Gastrocnemius medialis (tissue), 4 donors: Measurements from ENCODE around the gene BCAT1. TPM values are rescaled to one million over a fixed set of nuclear protein-coding genes. Genes with fewer than 3 reads are reported as not detected.

ENCODE experiments used
- ATAC-seq, 2 donors: fragments of 150-250 bp; one replicate each; pipeline ENCODE4 v1.9.1; 2016
- DNase-seq, 2 donors: peaks; one replicate each; pipeline ENCODE4 v3.0.0-alpha.2; 2019
- H3K27ac ChIP-seq, 4 donors: fragments of 200-600 bp; sonication (generic); 1 replicate in 1 of 4; 2 replicates in 3 of 4; pipeline ENCODE4 v1.5.1; 2016 to 2018; ENCODE audit warnings: mild to moderate bottlenecking in 2 of 4, moderate library complexity in 1 of 4
- H3K27me3 ChIP-seq, 3 donors: fragments of 200-600 bp; sonication (generic) in 2 of 3; 1 replicate in 1 of 3; 2 replicates in 2 of 3; pipeline versions ENCODE4 v1.5.1 to v1.6.0; 2016 to 2019; ENCODE audit warnings: mild to moderate bottlenecking in 1 of 3, moderate library complexity in 1 of 3
- H3K36me3 ChIP-seq, 2 donors: fragments of 200-600 bp; sonication (generic) in 1 of 2; one replicate each; pipeline ENCODE4 v1.5.1; 2017 to 2018
- H3K4me1 ChIP-seq, 2 donors: fragments of 200-600 bp; sonication (generic) in 1 of 2; one replicate each; pipeline ENCODE4 v1.5.1; 2016 to 2017; ENCODE audit warnings: mild to moderate bottlenecking in 2 of 2
- H3K4me3 ChIP-seq, 4 donors: fragments of 200-600 bp; sonication (generic) in 3 of 4; 1 replicate in 1 of 4; 2 replicates in 3 of 4; pipeline ENCODE4 v1.5.1; 2016 to 2019; ENCODE audit warnings: mild to moderate bottlenecking in 2 of 4
- H3K9me3 ChIP-seq, 3 donors: fragments of 200-600 bp; sonication (generic) in 2 of 3; 1 replicate in 1 of 3; 2 replicates in 2 of 3; pipeline ENCODE4 v1.5.1; 2016 to 2019
- POLR2A ChIP-seq, 2 donors: fragments of 450-650 bp; IDR thresholded peaks; one replicate each; pipeline ENCODE4 v1.6.1; 2017; ENCODE audit warnings: antibody characterized with exemption in 2 of 2, mild to moderate bottlenecking in 2 of 2, moderate library complexity in 2 of 2
- in situ Hi-C, 4 donors: fragments of 200-750 bp; cut with MboI; loops; one replicate each; pipeline versions ENCODE4 v1.15.0 to v1.8.0; 2017; ENCODE audit warnings: low sequenced_read_pairs in 4 of 4
- intact Hi-C: fragments of 100-400 bp; cut with DNase I; formaldehyde crosslinking; loops from one replicate; pipeline ENCODE4 v1.15.1; 2023; ENCODE audit warnings: low total_unique reads
- total RNA-seq, 4 donors: library from RNA; depleted of rRNA; stranded (reverse); fragments of >200 nt; gene quantifications; one replicate each; pipeline versions ENCODE4 v1.1.0 to v1.2.3, GENCODE V29; 2016
- TF ChIP-seq, protein P1 (sequence below), 5 experiments: fragments of 450-650 bp in 3 of 5; fragments of 200-600 bp in 2 of 5; sonication (generic) in 2 of 5; IDR thresholded peaks in 4 of 5; conservative IDR thresholded peaks in 1 of 5; 1 replicate in 4 of 5; 2 replicates in 1 of 5; pipeline ENCODE4 v1.5.1; 2016 to 2019; ENCODE audit warnings: antibody characterized with exemption in 5 of 5, mild to moderate bottlenecking in 3 of 5, moderate library complexity in 3 of 5

The BCAT1 gene
- total RNA-seq, 4 donors from 2014 or later: 1.6 to 7.5 (median 3.9) TPM

DNA sequence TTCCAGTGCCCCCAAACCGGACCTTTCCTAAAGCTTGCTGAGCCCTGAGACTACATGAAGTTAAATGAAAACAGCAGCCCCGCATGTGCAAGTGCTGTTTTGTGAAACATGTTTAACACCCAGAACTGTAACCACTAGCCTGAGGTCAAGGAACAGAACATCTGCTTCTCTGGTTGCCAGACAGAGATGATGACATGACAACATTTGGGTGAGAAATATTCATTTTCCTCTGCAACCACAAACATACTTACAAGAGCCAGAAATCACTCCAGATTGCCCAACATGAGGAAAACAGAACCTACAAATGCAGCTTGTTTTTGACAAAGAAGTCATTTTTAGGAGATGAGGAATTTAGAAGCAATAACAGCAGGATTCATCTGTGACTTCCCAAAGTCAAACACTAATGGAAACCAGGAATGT, 110.4 kb downstream of the BCAT1 start:
- in situ Hi-C loops: no loop called here
- DNase-seq: peak; percentile 35 to 39

DNA sequence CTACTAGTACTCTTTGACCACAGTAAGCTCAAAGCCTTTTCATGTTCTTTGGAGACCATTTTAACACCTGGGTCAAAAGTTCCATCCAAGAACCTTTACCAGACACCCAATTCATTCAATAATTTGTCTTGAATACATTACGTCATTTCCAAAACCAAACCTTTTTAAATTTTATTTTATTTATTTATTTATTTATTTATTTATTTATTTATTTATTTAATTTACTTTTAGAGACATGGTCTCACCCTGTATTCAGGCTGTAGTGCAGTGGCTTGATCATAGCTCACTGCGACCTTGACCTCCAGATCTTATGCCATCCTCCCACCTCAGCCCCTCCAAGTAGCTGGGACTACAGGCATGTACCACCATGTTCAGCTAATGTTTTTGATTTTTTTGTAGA, 113.5 kb downstream of the BCAT1 start:
- H3K27ac ChIP-seq: no peak overlapping the region
- no peak for TF ChIP-seq POLR2A (IDR thresholded peaks at IDR 0.05)
- TF ChIP-seq, protein P1, sequence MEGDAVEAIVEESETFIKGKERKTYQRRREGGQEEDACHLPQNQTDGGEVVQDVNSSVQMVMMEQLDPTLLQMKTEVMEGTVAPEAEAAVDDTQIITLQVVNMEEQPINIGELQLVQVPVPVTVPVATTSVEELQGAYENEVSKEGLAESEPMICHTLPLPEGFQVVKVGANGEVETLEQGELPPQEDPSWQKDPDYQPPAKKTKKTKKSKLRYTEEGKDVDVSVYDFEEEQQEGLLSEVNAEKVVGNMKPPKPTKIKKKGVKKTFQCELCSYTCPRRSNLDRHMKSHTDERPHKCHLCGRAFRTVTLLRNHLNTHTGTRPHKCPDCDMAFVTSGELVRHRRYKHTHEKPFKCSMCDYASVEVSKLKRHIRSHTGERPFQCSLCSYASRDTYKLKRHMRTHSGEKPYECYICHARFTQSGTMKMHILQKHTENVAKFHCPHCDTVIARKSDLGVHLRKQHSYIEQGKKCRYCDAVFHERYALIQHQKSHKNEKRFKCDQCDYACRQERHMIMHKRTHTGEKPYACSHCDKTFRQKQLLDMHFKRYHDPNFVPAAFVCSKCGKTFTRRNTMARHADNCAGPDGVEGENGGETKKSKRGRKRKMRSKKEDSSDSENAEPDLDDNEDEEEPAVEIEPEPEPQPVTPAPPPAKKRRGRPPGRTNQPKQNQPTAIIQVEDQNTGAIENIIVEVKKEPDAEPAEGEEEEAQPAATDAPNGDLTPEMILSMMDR (IDR thresholded peaks at IDR 0.05 in 4 of 5, conservative IDR thresholded peaks at IDR 0.05 in 1 of 5): no peak
- H3K36me3 ChIP-seq: no peaks in the 10 kb centered on the region
- intact Hi-C loops (no loop called here), in situ Hi-C loops (no loop called here)
- H3K4me3 ChIP-seq: no peak overlapping the region
- H3K4me1 ChIP-seq: peaks cover 0 to 5% of the 10 kb centered on the region in 2 donors
- DNase-seq (no peak), ATAC-seq (no peak)
- no peaks in the 10 kb centered on the region for H3K9me3 ChIP-seq
- H3K27me3 ChIP-seq: no peaks in the 10 kb centered on the region

More for the DNA sequence above, 110.4 kb downstream of the BCAT1 start:
- no peak for TF ChIP-seq POLR2A (IDR thresholded peaks at IDR 0.05)
- TF ChIP-seq, protein P1 (IDR thresholded peaks at IDR 0.05 in 4 of 5, conservative IDR thresholded peaks at IDR 0.05 in 1 of 5): no peak
- Histone ChIP-seq H3K36me3 (no peaks in the 10 kb centered on the region), H3K4me3 (no peak overlapping the region), H3K4me1 (peaks cover 0 to 5% of the 10 kb centered on the region in 2 donors), H3K27ac (peak overlapping the region; percentile 17 to 53 (median 47)), H3K27me3 (no peaks in the 10 kb centered on the region), H3K9me3 (no peaks in the 10 kb centered on the region)
- ATAC-seq: peak; percentile 85 to 92
- intact Hi-C loops: no loop called here

DNA sequence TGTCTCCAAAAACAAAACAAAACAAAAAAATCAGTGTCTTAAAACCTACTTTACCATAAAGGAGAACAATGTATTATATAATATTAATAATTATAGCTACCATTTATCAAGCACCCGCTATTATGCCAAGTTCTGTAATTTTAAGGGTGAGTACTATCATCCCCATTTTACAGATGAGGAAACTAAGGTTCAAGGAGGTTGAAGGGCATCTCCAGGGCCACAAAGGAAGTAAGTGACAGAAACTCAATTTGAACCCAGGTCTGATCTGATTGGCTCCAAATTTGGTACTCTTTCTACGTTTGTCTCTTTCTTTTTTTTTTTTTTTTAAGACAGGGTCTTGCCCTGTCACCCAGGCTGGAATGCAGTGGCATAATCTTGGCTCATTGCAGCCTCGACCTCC, 115.4 kb downstream of the BCAT1 start:
- Histone ChIP-seq H3K4me3 (no peak overlapping the region), H3K9me3 (no peaks in the 10 kb centered on the region), H3K36me3 (no peaks in the 10 kb centered on the region), H3K4me1 (no peaks in the 10 kb centered on the region), H3K27ac (no peak overlapping the region), H3K27me3 (no peaks in the 10 kb centered on the region)
- ATAC-seq: no peak
- intact Hi-C loops (no loop called here), in situ Hi-C loops (no loop called here)
- TF ChIP-seq, protein P1 (IDR thresholded peaks at IDR 0.05 in 4 of 5, conservative IDR thresholded peaks at IDR 0.05 in 1 of 5): no peak
- no peak for TF ChIP-seq POLR2A (IDR thresholded peaks at IDR 0.05)
- DNase-seq: no peak

DNA sequence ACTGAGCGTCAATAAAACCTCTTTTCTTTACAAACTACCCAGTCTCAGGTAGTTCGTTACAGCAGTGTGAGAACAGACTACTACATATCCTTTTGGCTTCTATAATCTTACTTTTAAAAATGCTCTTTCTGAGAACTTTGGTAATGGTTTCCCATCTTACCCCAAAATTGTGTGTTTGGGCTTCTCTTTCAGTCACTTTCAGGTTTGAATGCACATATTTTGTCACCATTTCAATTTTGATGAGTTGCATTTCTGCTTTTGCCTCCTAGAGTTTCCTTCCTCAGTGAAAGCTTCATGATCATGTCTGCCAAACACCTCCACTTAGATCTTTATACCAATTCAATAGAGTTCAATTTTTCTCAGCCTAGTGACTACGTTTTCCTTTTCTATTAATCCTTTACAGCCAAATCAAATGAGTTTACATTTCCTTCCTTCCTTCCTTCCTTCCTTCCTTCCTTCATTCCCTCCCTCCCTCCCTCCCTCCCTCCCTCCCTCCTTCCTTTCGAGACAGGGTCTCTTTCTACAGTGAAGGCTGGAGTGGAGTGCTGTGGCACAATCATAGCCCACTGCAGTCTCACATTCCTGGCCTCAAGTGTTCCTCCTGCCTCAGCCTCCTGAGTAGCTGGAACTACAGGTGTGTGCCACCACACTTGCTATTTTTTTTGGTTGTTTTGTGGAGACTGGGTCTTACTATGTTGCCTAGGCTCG, 124.9 kb downstream of the BCAT1 start:
- no peak for ATAC-seq
- H3K27ac ChIP-seq: no peak overlapping the region
- no peaks in the 10 kb centered on the region for H3K36me3 ChIP-seq
- in situ Hi-C loops (no loop called here), intact Hi-C loops (no loop called here)
- TF ChIP-seq, protein P1 (IDR thresholded peaks at IDR 0.05 in 4 of 5, conservative IDR thresholded peaks at IDR 0.05 in 1 of 5): no peak
- no peak for DNase-seq
- no peak overlapping the region for H3K4me3 ChIP-seq
- H3K9me3 ChIP-seq: no peaks in the 10 kb centered on the region
- no peaks in the 10 kb centered on the region for H3K4me1 ChIP-seq
- no peaks in the 10 kb centered on the region for H3K27me3 ChIP-seq
